ENCODE data around the gene TMEM161B.

- TF ChIP-seq CTCF (IDR thresholded peaks at IDR 0.05; ENCODE audit: insufficient read depth, low read length, poor library complexity, severe bottlenecking) (no peak), EZH2phosphoT487 (conservative IDR thresholded peaks at IDR 0.05; ENCODE audit: low read length) (no peak)
Observed at GRCh38 chr5:88275581-88275980, 6.9 kb upstream of the TMEM161B start.

Measured in SU-DHL-6 (cell line).